Measurements from ENCODE around the gene ASGR1.
"Not testable (repeated sequence)": the region's sequence is repeated elsewhere in the genome, so short reads cannot be mapped to it uniquely, and the experiment has no call there.

Gene ASGR1

GRCh38 chr17:7159571-7159970, 19.6 kb downstream of the ASGR1 start:
- DNase-seq (ENCODE audit: low read depth), result not testable (repeated sequence)

GRCh38 chr17:7158424-7158823, 20.7 kb downstream of the ASGR1 start:
- not testable (repeated sequence) for DNase-seq (ENCODE audit: low read depth)

- DNase-seq (ENCODE audit: low read depth), result no peak
Measured at GRCh38 chr17:7156342-7156940, 22.7 kb downstream of the ASGR1 start.

DNA sequence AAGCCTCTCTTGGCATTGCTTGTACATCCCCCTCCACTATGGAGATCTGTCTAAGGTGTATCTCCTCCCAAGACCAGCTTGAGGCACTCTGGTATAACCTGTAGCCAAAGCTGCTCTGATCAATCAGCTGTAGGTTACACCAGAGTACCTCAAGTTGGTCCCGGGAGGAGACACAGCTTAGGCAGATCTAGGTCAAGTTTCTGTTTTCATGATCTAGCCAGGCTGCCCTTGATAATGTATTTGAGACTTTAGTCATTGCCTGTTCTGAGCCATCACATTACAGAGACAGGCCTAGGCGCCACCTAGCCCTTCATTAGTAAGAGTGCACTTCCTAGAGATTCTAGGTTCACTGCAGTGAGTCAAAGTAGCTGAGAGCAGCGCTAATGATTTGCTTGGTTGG, 31.4 kb downstream of the ASGR1 start:
- no peak for DNase-seq (ENCODE audit: low read depth)

- DNase-seq (ENCODE audit: low read depth), result no peak
Measured at GRCh38 chr17:7146115-7146514, 33.1 kb downstream of the ASGR1 start.

DNA sequence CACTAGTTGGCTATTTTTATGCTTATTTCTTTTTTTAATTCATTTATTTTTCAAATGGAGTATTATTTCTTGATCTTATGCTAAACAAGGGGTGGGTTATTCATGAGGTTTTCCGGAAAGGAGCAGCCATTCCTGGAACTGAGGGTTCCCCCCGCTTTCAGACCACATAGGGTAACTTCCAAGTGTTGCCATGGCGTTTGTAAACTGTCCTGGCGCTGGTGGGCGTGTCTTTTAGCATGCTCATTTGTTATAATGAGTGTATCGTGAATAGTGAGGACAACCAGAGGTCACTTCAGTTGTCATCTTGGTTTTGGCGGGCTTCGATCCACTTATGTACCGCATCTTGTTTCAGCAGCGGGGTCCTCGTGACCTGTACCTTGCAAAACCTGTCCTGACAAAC, 35.0 kb downstream of the ASGR1 start:
- no peak for DNase-seq (ENCODE audit: low read depth)

- DNase-seq (ENCODE audit: low read depth), result no peak
Measured at GRCh38 chr17:7141824-7142223, 37.3 kb downstream of the ASGR1 start.

DNA sequence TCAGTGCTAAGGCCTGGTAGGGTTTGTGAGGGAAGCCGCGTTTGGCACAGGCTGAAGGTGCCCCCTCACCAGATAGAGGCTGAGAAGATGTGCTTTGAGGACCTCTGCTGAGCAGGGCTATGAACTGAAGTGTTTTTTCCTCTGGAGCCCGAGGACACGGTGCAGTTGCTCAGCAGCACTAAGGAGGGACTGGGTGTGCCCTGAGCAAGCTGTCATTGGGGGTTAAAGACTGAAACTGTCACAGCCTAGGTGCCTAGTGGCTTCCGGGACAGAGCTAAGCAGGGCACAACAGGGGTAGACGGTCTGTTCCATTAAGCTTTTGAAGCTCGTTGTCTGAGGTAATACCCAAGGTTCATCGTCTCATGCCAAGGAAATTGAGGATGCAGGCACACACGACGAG, 39.8 kb downstream of the ASGR1 start:
- no peak for DNase-seq (ENCODE audit: low read depth)

DNA sequence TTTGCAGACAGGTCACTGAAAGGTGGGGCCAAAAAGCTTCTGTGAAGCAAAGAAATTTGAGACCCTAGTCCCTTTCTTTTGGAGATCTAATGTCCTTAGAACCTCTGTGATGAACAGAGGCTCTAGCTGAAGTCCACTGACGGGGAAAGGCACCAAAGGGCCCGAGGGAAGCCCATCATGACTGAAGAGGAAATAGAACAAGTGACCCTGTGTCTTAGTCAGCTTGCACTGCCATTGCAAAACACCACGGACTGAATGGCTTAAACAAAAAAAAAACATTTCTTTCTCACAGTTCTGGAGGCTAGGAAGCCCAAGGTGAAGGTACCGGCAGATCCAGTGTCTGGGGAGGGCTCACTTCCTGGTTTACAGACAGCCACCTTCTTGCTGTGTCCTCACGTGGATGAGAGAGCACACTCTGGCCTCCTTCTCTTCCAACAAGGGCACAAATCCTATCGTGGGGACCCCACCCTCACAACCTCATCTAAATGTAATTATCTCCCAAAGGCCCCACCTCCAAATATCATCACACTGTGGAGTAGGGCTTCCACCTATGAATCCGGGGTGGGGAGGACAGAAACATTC, 40.3 kb downstream of the ASGR1 start:
- DNase-seq (ENCODE audit: low read depth), result no peak

DNA sequence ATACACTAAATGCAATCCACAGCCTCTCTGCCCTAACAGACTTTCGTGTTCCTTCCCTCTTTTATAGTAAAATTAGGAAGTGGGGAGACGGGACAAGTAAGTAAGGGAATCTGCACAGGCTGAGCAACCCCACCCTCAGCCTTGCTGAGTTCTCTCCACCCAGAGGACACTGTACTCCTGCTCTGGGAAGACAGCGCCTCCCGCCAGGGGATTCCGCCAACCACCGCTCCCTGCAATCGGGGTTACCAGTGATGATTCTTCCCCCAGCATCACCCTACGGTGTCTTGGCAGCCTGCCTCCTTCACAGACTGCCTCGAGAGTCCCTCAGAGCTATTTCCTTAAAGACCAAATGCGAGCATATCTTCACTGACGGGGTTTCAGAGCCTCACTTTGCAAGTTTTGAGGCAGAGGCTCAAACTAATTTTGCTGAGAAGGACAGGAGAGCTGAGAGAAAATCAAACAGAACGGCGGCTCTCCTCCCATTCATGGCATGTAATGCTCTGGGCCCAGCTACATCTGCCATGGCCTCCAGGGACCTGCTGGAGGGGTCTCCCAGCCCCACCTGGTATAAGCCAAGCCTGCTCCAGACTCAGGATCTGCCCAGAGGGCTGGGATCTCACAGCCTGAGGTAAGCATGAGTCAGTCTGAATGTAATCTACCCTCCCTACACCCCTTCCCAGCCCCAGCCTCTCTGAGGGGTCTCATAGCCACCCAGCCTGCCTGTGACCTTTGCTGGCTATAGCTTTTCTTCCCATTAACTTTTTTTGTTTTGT, 41.8 kb downstream of the ASGR1 start:
- no peak for DNase-seq (ENCODE audit: low read depth)

GRCh38 chr17:7136266-7136877, 42.8 kb downstream of the ASGR1 start:
- peak; percentile 66 for DNase-seq (ENCODE audit: low read depth)

- DNase-seq (ENCODE audit: low read depth), result no peak
Measured at GRCh38 chr17:7133916-7134315, 45.3 kb downstream of the ASGR1 start.

DNA sequence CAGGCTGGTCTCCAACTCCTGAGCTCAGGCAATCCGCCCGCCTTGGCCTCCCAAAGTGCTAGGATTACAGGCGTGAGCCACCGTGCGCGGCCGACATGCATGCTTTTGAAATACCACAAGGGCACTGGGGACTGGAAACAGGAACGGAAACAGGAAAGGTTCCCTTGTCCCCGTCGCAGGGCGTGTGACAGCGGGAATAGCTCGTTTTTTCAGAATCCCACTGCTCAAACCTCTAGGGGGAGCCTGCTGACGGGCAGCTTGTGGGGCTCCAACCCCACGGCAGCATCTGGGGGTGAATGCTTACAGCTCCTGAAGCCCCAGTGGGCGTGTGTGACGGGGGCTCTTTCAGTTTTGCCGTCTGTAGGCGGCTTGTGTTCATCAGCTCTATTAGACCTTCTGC, 45.7 kb downstream of the ASGR1 start:
- no peak for DNase-seq (ENCODE audit: low read depth)

- DNase-seq (ENCODE audit: low read depth), result no peak
Measured at GRCh38 chr17:7132511-7133094, 46.6 kb downstream of the ASGR1 start.

DNA sequence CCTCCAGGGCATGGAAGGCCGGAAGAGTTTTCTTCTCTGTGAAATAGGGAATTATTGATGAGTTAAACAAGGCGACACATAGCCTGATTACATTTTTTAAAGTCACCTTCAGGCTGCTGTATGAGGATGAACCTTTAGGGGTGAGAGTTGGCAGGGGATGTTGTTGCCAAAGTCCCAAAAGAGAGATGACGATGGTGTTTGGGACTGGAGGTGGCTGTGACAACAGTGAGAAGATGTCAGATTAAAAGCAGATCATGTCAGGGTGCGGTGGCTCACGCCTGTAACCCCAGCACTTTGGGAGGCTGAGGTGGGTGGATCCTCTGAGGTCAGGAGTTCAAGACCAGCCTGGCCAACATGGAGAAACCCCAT, 47.8 kb downstream of the ASGR1 start:
- no peak for DNase-seq (ENCODE audit: low read depth)

DNA sequence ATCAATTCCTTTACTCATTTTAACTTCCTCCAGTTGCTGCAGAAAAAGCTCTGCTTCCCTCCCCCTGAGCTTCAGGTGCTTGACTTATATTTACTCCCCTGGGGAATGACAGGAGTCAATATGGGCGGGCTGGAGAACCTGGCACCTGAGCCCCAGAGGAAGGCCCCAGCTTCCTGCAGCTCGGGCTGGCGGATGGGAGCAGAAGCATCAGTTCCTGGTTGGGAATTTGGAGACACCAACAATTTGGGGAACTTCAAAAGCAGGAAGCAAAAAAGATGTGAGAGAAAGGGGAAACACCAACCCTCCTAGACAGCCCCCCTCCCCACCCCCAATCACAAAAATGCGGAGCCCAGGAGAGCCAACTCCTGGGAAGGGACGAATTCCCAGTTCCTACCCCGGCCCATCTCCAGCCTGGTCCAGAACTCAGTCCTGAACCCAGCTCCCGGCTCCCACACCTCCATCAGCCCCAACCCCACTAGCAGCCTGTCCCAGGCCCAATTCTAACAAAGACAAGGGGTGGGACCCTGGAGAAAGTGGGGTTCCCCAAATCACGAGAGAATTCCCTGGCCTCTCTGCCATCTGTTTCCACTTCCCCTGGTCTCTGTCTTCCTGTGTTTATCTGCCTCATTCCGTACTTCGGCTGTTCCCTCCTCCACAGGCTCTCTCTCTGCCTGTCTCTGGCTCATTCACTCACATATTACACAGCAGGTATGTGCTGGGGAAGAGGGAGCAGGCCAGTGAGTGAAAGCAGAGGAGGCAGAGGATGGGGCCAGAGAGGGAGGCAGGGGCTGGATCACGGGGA, 48.3 kb downstream of the ASGR1 start:
- no peak for DNase-seq (ENCODE audit: low read depth)

DNA sequence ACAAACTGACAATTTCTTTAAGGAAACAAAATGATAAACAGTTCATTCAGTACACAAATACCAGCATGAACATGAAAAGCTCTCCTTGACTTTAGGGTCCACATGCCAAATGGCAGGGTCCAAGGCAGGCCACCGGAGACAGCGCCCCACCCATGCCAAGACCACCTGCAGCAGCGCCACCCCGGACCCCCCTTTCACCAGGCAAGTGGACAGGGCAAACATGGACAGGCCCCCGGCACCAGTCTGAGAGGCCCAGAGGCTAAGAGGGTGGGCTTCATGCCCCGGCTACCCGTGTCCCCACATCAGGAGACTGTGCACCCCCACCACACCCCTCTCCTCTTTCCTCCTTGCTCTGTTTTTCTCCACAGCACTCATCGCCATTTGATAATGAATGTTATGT, 49.9 kb downstream of the ASGR1 start:
- DNase-seq (ENCODE audit: low read depth), result no peak

DNA sequence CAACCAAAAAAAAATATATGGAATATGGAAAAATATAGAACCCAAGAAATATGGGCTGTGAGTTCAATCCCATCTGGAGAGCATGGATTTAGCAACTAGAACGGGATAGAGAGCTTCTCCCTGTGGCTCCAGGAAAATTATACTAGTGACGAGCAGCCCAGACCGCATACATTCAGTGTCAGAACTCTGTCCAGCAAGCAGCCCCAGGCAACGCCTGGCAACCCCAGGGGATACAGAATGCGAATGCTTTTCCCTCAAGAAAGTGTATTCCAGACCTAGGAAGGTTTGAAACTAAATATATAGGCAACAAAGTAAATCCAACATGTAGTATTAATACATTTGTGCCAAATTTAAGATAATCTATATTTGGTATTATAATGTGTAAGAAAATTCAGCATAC, 51.0 kb downstream of the ASGR1 start:
- no peak for DNase-seq (ENCODE audit: low read depth)

- DNase-seq (ENCODE audit: low read depth), result not testable (repeated sequence)
Measured at GRCh38 chr17:7127501-7127900, 51.7 kb downstream of the ASGR1 start.

DNA sequence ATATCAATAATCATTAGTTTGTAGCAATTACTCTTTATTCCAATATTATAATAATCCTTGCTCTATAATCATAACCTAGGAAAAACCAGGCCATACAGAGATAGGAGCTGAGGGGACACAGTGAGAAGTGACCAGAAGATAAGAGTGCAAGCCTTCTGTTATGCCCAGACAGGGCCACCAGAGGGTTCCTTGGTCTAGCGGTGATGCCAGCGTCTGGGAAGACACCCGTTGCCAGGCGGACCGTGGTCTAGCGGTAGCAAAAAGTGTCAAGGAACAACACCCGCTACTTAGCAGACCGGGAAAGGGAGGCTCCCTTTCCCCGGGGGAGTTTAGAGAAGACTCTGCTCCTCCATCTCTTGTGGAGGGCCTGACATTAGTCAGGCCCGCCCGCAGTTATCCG, 52.8 kb downstream of the ASGR1 start:
- not testable (repeated sequence) for DNase-seq (ENCODE audit: low read depth)

- no peak for DNase-seq (ENCODE audit: low read depth)
Measured at GRCh38 chr17:7124923-7125322, 54.2 kb downstream of the ASGR1 start.

GRCh38 chr17:7123844-7124243, 55.3 kb downstream of the ASGR1 start:
- DNase-seq (ENCODE audit: low read depth), result no peak
